Effector CD8-positive, alpha-beta T cell (primary cell): ENCODE data around the gene PER1.
"Not testable (repeated sequence)": the region's sequence is repeated elsewhere in the genome, so short reads cannot be mapped to it uniquely, and the experiment has no call there.

Experiments used
- DNase-seq: peaks from one replicate; lab custom pipeline; 2025; lab: John Stamatoyannopoulos, UW

Gene PER1

DNA sequence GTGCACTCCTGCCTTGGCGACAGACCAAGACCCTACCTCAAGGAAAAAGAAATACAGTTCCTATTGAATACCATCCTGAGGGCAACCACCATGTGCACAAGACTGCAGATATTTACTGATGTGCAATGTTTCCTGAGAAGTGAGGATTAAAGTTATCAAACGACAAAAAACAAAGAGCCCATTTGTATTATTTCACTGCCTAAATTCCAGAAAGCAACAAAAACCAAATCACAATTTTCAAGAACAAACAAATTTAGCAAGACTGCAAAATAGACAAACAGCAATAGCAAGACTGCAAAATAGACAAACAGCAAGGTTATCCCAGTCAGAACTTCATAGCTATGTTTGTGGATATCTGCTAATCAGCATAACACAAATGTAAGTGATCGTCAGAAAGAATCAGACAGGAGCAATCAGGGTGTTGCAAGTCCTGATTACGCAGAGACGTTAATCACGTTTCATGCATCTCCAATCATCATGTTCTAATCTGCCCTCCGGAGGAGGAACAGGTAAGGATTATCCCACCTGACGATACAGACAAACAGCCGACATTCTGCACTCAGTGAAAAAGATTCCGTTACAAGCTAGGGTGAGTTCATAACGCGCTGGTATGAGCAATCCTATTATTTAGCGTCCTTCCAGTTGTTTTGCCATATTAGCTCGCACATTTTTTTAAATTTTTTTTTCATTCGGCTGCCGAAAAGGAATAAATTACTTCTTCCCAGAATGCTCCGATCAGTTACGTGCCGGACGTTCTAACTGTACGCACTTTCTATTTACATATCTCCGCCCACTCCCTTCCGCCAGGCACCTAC lies 21.1 kb upstream of the PER1 start:
- peak; percentile 58 for DNase-seq

DNA sequence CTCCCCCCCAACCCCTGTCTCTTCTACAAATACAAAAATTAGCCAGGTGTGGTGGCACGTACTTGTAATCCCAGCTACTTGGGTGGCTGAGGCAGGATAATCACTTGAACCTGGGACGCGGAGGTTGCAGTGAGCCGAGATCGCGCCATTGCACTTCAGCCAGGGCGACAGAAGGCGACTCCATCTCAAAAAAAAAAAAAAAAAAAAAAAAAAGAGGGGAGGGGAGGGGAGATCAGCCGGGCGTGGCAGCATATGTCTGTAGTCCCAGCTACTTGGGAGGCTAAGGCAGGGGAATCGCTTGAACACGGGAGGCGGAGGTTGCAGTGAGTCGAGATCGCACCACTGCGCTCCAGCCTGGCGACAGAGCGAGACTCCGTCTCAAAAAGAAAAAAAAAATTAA lies 18.0 kb upstream of the PER1 start:
- DNase-seq = not testable (repeated sequence)

DNA sequence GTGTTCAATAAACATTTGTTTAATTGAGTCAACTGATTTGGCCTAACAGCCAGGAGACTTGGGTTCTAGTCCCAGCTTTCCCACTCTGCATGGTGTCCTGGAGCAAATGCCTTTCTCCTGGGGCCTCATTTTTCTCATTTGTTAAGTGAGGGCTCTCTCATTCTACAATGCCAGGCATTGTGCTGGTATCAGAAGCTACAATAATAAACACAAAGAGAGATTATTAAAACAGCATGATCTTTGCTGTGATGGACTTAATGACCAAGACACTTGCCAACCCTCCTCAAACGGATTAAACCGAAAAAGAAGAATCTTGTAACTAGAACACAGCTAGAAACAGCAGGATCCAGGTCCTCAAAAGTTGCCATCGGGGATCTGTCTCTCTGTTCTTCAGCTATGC lies 15.3 kb upstream of the PER1 start:
- no peak for DNase-seq

DNA sequence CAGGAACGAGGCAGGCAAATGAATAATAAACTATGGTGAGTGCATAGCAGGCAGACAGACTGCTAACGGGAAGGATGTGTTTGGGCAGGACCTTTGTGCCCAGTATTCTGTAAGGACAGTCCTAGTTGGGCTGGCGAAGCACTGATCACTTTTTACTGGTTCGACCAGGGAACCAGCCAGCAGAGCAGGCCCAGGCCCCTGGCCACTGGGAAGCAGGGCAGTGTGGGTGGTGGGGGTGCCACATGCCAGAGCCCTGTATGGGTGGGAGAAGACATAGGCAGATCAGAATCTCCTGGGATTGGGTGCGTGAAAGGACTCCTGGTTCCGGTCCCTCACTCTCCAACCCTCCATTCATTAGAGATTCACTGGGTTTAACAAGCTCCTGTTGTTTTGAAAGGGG lies 14.5 kb upstream of the PER1 start:
- no peak for DNase-seq

DNA sequence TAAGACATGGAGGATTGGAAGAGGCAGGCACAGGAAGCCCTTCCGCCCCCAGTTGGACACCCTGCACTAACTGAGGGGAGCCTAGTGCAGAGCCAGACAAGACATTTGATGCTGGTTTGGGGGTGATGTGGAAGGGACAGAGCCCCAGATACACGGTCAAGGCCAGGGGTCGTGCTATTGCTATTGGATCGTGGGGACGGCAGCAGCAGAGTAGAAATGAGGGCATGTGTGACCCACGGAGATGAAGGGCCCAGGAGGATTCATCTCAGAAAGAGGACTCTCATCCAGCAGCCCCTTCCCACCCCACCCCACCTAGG lies 12.6 kb upstream of the PER1 start:
- no peak for DNase-seq

DNA sequence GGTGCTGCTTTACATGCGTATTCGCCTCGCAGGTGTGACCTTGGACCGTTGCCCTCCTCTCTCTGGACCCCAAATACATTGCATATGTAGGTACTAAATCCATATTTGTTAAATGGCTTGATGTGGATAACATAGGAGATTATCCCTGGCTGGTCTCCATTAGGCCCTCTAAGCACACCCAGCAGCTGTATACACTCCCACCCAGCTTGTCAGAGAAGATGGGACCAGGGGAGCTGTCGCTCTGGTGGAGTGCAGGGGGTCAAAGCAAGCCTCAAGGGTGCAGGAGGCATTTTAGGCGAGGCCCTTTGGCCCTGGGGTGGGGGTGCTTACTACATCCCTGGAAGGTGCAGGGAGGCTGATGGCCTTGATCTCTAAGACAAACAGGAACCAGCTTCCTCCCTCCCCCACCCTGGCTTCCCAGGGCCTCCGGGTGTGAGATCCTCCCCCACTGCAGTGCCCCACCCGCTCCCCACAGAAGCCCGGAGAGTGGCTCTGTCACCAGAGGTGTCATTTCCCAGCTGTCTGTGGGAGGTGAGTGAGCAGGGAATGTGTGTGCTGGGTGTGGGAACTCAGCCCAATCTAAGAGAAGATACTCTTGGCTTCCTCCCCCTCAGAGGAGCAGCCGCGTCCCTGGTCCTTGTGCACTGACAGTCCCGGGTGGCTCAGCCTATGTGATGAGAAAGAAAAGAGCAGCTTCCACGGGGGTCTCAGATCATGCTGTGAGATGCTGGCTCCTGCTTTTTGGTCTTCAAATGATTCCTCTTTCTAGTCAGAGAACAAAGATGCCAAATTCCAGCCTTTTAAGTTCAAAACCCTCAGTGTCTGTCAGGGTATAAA lies 12.0 kb upstream of the PER1 start:
- DNase-seq = peak; percentile 56

DNA sequence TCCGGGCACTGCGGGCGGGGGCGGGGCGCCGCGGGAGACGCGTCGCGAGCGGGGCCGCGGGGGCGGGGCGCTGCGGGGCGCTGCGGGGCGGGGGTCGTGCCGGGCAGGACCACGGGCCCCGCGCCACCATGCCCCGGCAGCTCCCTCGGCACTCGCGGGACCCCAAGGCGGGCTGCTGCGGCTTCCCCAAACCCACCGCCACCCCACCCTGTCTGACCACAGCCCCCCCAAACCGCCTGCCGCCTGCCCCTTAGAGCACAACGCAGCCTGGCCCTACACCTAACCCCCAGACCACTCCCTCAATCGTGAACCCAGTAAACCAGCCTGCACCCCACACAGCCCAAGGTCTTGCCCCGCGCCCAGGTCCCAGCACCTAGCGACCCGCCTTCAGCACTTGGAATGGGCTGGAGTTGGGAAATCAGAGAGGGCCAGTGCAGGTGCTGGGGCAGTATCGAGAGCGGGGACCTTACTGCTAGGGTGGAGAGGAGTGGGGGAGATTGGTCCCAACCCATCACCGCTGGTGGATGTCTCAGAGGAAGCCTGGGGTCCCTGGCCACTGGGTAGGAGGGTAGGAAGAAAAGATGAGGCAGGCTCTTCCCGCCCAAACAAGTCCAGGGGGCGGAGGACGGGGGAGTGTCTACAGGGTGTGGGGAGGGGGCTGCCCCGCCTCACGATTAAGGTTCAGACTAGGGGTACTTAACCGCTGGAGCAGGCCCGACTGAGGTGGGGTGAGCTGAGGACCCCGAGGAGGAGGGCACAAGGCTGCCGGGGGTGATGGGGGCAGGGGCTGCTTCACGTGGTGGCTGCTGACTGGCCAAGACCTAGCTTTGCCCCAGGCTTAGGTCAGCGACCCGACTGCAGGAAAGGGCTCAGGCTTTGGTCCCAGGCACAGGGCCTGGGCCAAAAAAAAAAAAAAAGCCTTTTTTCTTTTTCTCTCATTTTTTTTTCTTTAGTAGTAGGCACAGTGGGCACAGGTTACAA lies 11.1 kb upstream of the PER1 start:
- DNase-seq = no peak

DNA sequence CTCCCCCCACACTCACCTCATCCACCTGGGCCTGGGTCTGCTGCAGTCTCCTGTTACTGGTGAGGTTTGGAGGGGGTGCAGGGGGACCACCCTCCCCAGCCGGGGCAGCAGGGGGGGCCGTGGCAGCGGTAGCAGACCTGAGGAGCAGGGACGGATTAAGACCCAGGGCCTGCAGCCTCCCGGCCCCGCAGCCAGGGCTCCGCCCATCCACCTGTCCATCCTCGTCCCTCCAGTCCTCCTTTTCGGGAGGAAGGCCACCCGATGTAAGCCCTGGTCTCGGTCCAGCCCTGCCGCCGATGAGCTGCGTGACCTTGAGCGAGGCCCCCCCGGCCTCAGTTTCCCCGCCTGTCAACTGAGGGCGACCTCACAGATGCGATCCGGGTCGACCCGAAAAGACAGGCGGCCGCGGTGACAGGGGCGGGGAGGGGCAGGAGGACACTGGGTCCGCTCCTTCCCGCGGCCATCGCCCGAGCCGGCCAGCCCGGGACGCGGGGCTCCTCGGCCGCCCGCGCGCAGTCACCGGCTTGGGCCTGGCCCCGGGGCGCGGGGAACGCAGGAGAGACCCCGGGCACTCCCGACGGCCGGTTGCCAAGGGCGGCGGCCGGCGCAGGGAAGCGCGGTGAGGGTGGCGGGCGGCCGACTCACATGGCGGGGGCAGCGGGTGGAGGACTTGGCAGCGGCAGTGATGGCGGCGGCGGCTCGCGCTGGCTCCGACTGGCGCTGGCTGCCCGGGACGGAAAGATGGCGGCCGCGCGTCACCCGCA lies 10.2 kb upstream of the PER1 start, which contains the start of gene VAMP2:
Gene VAMP2 (minus strand): TSS at position 716 of the 764 bp plus-strand sequence. CDS start 69 bp downstream, at position 647.
- DNase-seq = peak; percentile 74

DNA sequence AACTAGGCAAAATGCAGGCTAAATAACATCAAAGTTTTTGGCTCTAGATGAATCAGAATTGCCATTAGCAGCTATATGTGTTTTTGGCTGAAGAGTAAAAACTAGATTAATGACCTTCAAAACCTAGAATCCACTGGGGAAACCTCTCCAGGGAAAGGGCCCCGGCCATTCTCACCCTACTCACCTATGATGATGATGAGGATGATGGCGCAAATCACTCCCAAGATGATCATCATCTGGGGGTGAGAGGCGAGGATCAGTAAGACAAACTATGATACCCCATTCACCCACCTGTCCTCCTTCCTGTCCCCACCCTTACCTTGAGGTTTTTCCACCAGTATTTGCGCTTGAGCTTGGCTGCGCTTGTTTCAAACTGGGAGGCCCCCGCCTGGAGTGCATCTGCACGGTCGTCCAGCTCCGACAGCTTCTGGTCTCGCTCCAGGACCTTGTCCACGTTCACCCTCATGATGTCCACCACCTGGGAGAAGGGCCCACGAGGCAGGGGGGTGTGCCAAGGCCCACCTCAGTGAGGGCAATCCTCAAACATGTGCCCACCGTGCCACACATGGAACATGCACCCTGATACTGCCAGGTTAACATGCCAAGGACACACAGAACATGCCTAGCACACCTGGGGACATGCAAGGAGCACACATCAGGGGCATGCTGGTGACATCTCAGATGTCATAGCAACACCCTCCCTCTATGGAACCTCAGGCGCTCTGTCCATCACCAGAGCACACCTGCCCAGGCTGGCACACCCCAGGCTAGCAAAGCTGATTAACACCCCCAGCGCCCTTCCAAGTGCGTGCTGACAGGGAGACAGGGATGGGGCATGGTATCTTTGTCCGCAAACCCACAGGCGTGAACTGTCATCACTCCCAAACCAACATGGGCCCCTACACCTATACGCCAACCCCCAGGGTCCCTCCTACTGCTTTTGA lies 9.4 kb upstream of the PER1 start:
- DNase-seq = no peak

DNA sequence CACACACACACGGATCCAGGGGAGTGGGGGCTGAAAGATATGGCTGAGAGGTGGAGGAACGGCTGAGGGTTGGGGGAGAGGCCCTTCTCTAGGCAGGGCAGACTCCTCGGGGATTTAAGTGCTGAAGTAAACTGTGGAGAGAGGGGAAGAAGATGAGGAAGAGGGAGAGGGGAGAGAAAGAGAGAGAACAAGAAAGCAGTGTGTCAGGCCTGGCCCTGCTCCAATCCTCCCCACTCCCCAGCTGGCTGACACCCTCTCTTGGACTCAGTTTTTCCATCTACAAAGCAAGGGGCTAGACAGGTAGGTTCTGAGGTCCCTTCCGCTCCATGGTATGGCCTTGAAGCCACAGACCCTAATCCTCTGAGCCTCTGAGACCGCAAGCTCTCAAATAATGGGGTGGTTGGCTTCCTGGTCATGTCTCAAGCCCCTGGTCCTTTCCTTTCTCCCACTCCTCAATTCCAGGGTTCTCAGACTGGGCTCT lies 8.6 kb upstream of the PER1 start:
- no peak for DNase-seq

DNA sequence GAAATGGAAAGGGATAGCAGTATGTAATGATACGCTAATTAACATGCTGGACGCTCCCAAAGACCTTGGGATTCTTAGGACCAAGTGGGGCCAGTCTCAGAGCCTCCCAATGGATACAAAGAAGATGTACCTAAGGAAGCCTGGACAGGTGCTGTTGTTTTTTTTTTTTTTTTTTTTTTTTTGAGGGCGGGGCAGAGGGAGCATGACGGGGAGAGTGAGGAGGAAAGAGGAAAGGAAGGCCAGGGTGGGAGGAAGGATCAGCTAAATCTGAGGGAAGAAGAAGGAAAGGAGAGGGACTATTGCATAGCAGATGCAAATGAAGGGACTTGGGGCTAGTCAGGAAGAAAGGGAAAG lies 8.0 kb upstream of the PER1 start:
- no peak for DNase-seq

DNA sequence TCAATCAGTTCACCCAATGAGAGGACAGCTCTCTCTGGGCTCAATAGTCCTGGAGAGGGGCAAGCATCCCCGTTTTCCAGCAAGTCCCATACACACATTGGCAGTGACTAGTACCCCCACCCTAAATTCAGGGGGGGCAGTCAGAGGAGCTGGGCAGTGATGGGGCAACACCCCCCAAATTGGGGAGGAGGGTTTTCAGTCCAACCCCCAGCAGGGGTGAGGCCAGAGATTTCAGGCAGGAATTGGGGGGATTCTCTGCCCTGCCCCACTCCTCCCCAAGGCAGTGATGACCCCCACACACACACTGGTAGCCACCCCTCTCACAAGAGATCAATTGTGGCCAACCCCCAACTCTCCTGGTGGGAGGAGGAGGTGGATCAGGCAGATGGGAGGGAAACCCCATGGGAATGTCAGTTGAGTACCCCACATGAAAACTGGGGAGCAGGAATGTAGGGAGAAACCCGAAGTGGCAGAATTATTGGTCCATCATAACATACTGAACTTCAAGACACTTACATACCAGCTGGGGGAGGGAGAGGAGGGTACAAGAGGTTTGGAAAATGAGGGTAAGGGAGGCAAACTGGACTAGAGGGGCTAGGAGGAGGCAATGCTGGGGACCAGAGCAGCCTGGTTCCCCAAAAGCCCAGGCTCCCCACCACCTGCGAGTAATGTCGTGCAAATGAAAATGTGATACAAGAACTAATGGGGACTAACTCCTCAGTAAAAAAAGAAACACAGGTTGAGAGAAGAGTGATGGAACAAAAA lies 7.4 kb upstream of the PER1 start:
- no peak for DNase-seq

DNA sequence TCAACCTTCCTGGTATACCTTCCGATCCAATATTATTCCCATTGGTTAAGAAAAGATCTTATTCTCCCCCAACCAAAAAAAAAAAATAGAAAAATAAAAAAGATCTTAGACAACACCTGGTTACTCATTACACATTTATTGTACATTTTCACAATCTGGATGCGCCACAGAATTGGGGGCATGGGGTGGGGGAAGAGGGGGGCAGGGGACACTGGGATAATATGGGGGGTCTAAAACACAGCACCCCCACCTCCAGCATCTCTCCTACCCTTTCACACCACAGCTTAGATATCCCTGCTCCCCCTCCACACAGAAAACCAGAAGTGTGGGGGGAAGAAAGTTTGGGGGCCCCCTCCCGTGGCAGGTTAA lies 6.8 kb upstream of the PER1 start:
- no peak for DNase-seq

DNA sequence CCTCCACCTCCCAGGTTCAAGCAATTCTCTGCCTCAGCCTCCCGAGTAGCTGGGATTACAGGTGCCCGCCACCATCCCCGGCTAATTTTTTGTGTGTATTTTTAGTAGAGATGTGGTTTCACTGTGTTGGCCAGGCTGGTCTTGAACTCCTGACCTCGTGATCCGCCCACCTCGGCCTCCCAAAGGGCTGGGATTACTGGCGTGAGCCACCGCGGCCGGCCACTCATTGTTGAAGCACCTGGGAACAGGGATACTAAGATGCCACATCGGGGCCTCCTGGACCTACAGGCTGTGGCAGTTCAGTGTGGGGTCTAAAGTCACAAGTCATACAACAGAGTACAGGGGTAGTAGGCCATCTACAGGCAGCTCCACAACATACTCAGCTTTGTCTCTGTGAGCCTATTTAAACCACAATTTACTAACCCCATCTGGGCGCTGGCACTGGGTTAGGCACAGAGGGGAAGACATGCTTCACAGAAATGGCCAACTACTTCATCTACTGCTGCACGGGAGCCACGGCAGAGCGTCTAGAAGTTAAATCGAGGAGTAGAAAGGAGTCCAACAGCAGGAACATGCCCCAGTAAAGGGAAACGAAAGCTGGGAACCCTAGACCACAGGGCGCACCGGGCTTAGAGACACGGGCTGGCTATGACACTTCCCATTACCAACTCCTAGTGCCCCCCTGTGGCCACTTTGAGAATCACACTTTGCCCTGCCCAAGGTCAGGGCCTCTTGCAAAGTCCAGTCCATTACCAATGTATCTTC lies 6.2 kb upstream of the PER1 start:
- peak; percentile 83 for DNase-seq

DNA sequence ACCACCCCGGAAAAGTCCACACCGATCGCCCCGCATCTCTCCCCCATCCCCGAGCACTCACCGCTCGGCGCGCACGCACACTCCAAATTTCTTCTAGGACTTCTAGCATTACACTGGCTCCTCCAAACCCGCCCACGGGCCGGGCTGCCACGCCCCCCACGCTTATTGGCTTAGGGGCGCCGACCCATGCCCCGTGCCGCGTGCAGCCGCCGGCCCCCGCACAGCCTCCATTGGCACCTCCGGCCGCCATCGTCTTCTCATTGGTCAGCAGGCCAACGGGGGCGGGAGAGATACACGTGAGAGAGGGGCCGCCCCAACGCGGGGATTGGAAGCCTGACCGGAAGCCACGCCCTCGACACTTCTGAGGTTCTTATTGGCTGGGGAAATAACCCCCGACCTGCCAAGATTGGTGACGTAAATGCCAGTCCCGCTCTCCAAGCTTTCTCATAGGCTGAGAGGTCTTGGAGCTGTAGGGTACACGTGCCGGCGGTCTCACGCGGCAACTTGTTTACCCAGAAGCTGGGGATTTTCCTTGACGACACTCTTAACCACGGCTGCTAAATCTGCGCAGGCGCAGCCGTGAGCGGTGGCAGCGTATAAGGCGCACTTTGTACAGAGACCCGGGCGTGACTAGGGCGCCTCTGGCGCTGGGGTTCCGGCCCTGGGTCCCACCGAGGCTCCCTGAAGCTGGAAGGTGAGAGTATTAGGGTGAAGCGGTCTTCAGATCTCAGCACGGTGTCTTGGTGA lies 4.2 kb upstream of the PER1 start:
- DNase-seq = peak; percentile 100

DNA sequence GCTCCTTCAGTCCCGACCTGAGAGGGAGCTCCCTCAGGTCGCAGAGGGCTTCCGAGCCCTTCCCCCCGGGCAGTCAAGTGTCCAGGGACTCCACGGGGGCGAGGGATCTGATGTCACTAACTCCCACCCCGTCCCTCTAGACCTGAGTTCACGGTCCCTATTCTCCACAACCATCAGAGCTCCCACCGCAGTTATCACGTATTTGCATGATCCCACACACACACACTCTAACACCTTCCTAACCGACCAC lies 3.7 kb upstream of the PER1 start:
- DNase-seq = no peak

DNA sequence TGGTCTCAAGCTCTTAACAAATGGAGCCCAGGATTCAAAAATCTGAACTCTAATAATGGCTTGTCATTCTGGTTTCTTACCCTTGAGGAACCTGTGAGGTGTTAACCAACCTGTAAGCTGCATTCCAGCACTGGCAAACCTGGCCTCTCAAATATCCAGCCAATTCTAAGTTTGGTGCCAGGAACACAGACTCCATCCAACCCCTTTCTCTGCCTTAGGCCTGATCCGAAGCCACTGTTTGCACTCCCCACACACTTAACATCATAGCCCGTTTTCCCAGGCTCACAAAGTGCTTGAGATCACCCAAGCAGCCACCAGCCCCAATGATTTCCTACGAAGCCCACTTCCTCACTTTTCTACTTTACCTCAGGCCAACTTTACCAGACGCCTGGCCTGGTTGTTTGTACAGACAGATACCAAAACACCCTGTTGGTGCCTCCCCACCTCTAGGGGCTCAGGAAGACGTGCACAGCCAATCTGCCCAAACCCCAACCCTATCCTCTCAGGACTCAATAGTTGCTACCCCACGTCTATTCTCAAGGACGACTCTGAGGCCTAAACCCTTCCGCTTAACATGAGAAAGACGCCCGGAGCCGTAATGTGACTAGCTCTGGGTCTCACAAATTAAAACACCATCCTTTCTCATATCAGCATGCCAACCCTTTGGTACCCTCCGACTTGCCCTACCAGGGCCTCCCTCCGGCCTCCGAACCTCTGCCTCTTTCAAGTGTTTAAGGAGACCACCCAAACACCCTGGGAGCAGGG lies 3.2 kb upstream of the PER1 start:
- DNase-seq = no peak
